Hepatocyte (in vitro differentiated cells): Measurements from ENCODE around the gene PDYN. TPM values are rescaled to one million over a fixed set of nuclear protein-coding genes. Genes with fewer than 3 reads are reported as not detected.

Source experiments
- DNase-seq: peaks from one replicate; pipeline ENCODE4 v3.0.0-alpha.2; 2016; ENCODE audit warnings: low spot score
- H2AFZ ChIP-seq: fragments of 200-600 bp; sonication (generic); 2 replicates; pipeline ENCODE4 v1.6.0; 2016; ENCODE audit warnings: antibody characterized with exemption, mild to moderate bottlenecking
- H3K27ac ChIP-seq: fragments of 200-600 bp; sonication (generic); 2 replicates; pipeline ENCODE4 v1.5.1; 2016; ENCODE audit warnings: mild to moderate bottlenecking
- H3K27me3 ChIP-seq: fragments of 200-600 bp; sonication (generic); 2 replicates; pipeline ENCODE4 v1.6.1; 2016
- H3K36me3 ChIP-seq: fragments of 200-600 bp; sonication (generic); replicated peaks from 2 replicates; pipeline ENCODE4 v1.5.1; 2016; ENCODE audit warnings: low read depth; ENCODE audit not compliant: insufficient read depth
- H3K4me1 ChIP-seq: fragments of 200-600 bp; sonication (generic); 2 replicates; pipeline ENCODE4 v1.5.1; 2016; ENCODE audit warnings: mild to moderate bottlenecking, moderate library complexity; ENCODE audit not compliant: insufficient read depth
- H3K4me2 ChIP-seq: fragments of 200-600 bp; sonication (generic); 2 replicates; pipeline ENCODE4 v1.6.0; 2016
- H3K4me3 ChIP-seq: fragments of 200-600 bp; sonication (generic); 2 replicates; pipeline ENCODE4 v1.5.1; 2016; ENCODE audit warnings: mild to moderate bottlenecking
- H3K79me2 ChIP-seq: fragments of 200-600 bp; sonication (generic); 2 replicates; pipeline ENCODE4 v1.6.0; 2017; ENCODE audit warnings: mild to moderate bottlenecking
- H3K9me2 ChIP-seq: fragments of 200-600 bp; sonication (generic); replicated peaks from 2 replicates; pipeline ENCODE4 v1.6.0; 2017; ENCODE audit warnings: mild to moderate bottlenecking; ENCODE audit not compliant: insufficient read depth
- H3K9me3 ChIP-seq: fragments of 200-600 bp; sonication (generic); 2 replicates; pipeline ENCODE4 v1.5.1; 2016; ENCODE audit warnings: low read depth, mild to moderate bottlenecking
- H4K20me1 ChIP-seq: fragments of 200-600 bp; sonication (generic); 2 replicates; pipeline ENCODE4 v1.6.0; 2016; ENCODE audit warnings: mild to moderate bottlenecking; ENCODE audit not compliant: insufficient read depth, poor library complexity, severe bottlenecking
- EZH2 ChIP-seq: fragments of 200-600 bp; sonication (generic); IDR thresholded peaks from 2 replicates; pipeline ENCODE4 v1.6.1; 2016; ENCODE audit warnings: antibody characterized with exemption, mild to moderate bottlenecking, borderline replicate concordance
- EZH2phosphoT487 ChIP-seq: fragments of 200-600 bp; sonication (generic); IDR thresholded peaks from one replicate; pipeline ENCODE4 v1.6.1; 2018; ENCODE audit warnings: antibody characterized with exemption, mild to moderate bottlenecking, low read depth, moderate library complexity; ENCODE audit not compliant: unreplicated experiment, severe bottlenecking
- WGBS: methylation state at CpG from one replicate; pipeline ENCODE4 v1.1.6; 2016; ENCODE audit warnings: low lambda C conversion rate; ENCODE audit errors: missing lambda C conversion rate; 5-methylcytosine and 5-hydroxymethylcytosine counted together
- polyA plus RNA-seq: library from polyadenylated mRNA; unstranded; fragments of >200 nt; fragmentation: Nextera tagmentation; extraction: Ambion mirVana; gene quantifications from 2 replicates; pipeline ENCODE4 v1.2.1, GENCODE V29; 2016
- total RNA-seq: library from RNA; depleted of rRNA; stranded (reverse); fragments of >200 nt; gene quantifications from 2 replicates; pipeline ENCODE4 v1.2.3, GENCODE V29; 2014
- TF ChIP-seq, protein P1 (sequence below): fragments of 200-600 bp; sonication (generic); IDR thresholded peaks from 2 replicates; pipeline ENCODE4 v1.5.1; 2016; ENCODE audit warnings: antibody characterized with exemption, mild to moderate bottlenecking; ENCODE audit not compliant: poor library complexity

Gene PDYN
- total RNA-seq (not detected in 2 replicates), polyA plus RNA-seq (not detected in 2 replicates)

DNA sequence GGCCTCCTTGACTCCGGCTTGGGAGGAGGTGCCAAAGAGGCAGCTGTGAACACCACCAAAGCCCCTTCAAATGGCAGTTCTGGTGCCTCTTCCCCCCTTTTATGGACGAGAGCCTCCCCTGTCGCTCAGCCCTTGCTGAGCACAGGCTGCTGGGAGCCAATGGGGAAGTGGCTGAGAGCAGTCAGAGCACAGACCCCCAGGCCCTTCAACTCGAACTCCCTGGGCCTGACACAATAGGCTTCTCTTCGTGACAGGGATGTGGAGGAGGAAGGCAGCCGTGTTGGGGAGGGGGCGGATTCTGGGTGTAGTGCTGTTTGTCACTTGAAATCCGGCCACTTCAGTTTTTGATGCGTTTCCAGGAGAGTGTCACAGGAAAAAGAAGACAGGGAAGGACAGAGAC lies at the start of gene PDYN:
Gene PDYN, minus strand, starts transcription at position 73 of the 400 bp plus-strand sequence. CDS start 10,974 bp downstream, outside the sequence.
- Histone ChIP-seq H3K79me2 (no peaks in the 10 kb centered on the region), H3K27me3 (peaks cover 53% of the 10 kb centered on the region), H2AFZ (no peak within 1 kb of the TSS), H3K9me3 (no peaks in the 10 kb centered on the region), H3K36me3 (no peaks in the 10 kb centered on the region), H3K4me2 (no peak within 1 kb of the TSS), H3K4me1 (no peaks in the 10 kb centered on the region), H3K4me3 (no peak within 1 kb of the TSS), H3K9me2 (no peaks in the 10 kb centered on the region), H4K20me1 (no peaks in the 10 kb centered on the region), H3K27ac (no peak within 1 kb of the TSS)
- DNase-seq, result no peak
- WGBS, result 47% methylated on average over 9 of the region's 9 CpGs
- TF ChIP-seq, protein P1, sequence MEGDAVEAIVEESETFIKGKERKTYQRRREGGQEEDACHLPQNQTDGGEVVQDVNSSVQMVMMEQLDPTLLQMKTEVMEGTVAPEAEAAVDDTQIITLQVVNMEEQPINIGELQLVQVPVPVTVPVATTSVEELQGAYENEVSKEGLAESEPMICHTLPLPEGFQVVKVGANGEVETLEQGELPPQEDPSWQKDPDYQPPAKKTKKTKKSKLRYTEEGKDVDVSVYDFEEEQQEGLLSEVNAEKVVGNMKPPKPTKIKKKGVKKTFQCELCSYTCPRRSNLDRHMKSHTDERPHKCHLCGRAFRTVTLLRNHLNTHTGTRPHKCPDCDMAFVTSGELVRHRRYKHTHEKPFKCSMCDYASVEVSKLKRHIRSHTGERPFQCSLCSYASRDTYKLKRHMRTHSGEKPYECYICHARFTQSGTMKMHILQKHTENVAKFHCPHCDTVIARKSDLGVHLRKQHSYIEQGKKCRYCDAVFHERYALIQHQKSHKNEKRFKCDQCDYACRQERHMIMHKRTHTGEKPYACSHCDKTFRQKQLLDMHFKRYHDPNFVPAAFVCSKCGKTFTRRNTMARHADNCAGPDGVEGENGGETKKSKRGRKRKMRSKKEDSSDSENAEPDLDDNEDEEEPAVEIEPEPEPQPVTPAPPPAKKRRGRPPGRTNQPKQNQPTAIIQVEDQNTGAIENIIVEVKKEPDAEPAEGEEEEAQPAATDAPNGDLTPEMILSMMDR, result no peak
- no peak for TF ChIP-seq EZH2phosphoT487

DNA sequence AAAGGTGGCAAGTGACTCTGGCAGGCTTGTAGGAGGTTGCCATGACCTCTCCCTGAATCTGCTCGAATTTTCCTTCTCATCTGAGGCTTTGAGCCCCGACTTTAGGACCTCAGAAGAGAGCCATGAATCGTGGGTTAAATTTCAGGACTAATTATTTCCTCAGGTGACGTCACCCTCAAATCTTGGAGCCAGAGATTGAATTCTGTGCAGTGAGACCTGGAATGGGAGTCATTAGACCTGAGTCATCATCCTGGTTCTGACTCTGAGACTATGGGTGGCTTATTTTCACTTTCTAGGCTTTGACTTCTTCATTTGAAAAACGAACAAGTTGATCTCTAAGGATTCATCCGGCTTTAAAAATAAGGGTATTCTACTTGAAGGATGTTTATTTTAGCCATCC lies 48.5 kb upstream of the PDYN start:
- Histone ChIP-seq H2AFZ (no peak overlapping the region), H3K4me3 (no peak overlapping the region), H3K36me3 (no peaks in the 10 kb centered on the region), H4K20me1 (no peaks in the 10 kb centered on the region), H3K79me2 (no peaks in the 10 kb centered on the region), H3K4me2 (no peak overlapping the region), H3K27me3 (no peaks in the 10 kb centered on the region), H3K9me2 (no peaks in the 10 kb centered on the region), H3K27ac (no peak overlapping the region), H3K9me3 (no peaks in the 10 kb centered on the region), H3K4me1 (no peaks in the 10 kb centered on the region)
- DNase-seq, result no peak
- WGBS, result 68% methylated on average over 6 of the region's 6 CpGs
- no peak for TF ChIP-seq EZH2
- TF ChIP-seq EZH2phosphoT487, result no peak
- TF ChIP-seq, protein P1, result no peak

DNA sequence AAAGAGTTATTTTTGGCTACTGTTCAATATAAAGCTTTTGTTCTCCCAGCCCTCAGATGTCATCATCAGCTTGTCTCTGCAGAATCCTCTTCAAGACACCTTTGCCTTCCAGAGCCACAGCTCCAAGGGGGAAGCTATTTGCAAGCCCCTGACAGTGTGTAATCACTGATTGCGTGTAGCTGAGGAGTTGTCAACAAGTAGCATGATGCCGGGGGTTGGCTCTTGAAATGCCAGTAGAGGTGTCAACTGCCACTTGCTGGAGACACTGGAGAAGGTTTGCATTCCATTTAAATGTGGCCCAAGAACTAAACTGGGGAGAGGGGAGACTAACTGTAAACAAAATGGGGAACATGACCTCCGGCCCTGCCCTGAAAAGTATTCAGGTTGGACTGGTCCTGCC lies 44.3 kb upstream of the PDYN start:
- Histone ChIP-seq H3K9me2 (no peaks in the 10 kb centered on the region), H3K27me3 (peaks cover 5% of the 10 kb centered on the region), H3K4me3 (no peak overlapping the region), H3K36me3 (no peaks in the 10 kb centered on the region), H3K9me3 (no peaks in the 10 kb centered on the region), H3K79me2 (no peaks in the 10 kb centered on the region), H3K4me2 (no peak overlapping the region), H3K4me1 (no peaks in the 10 kb centered on the region), H2AFZ (no peak overlapping the region), H4K20me1 (no peaks in the 10 kb centered on the region), H3K27ac (no peak overlapping the region)
- DNase-seq, result no peak
- 44% methylated on average over 3 of the region's 3 CpGs for WGBS
- TF ChIP-seq EZH2phosphoT487, result no peak
- no peak for TF ChIP-seq EZH2
- TF ChIP-seq, protein P1, result no peak
